CD14-positive monocyte (primary cell): ENCODE measurements around the gene PLCD3. TPM values are rescaled to one million over a fixed set of nuclear protein-coding genes. Genes with fewer than 3 reads are reported as not detected.

Experiments
- DNase-seq, 3 donors: peaks; one replicate each; pipeline ENCODE4 v3.0.0-alpha.2; 2011 to 2022
- H2AFZ ChIP-seq: 2 replicates; pipeline ENCODE4 v1.6.0; 2012; ENCODE audit warnings: mild to moderate bottlenecking, low read depth, low read length, inconsistent platforms; ENCODE audit not compliant: insufficient read depth, poor library complexity, severe bottlenecking
- H3K27ac ChIP-seq, 2 donors: 1 replicate in 1 of 2; 2 replicates in 1 of 2; pipeline ENCODE4 v1.5.1; 2012 to 2013; ENCODE audit warnings: low read length in 2 of 2, control low read depth in 1 of 2, inconsistent platforms in 1 of 2, low read depth in 1 of 2, mild to moderate bottlenecking in 1 of 2
- H3K27me3 ChIP-seq, 2 donors: one replicate each; pipeline versions ENCODE4 v1.6.0 to v1.6.1; 2011 to 2013; ENCODE audit warnings: low read length in 2 of 2; ENCODE audit not compliant: control insufficient read depth in 2 of 2, insufficient read depth in 2 of 2
- H3K36me3 ChIP-seq, 2 donors: replicated peaks in 1 of 2; 1 replicate in 1 of 2; 2 replicates in 1 of 2; pipeline versions ENCODE4 v1.5.1 to v1.6.1; 2012 to 2013; ENCODE audit warnings: low read length in 2 of 2, control low read depth in 1 of 2, inconsistent platforms in 1 of 2, mild to moderate bottlenecking in 1 of 2; ENCODE audit not compliant: insufficient read depth in 2 of 2, control insufficient read depth in 1 of 2
- H3K4me1 ChIP-seq, 2 donors: 1 replicate in 1 of 2; 2 replicates in 1 of 2; pipeline versions ENCODE4 v1.5.1 to v1.6.1; 2012 to 2013; ENCODE audit warnings: low read length in 2 of 2, control low read depth in 1 of 2, inconsistent platforms in 1 of 2, mild to moderate bottlenecking in 1 of 2, moderate library complexity in 1 of 2; ENCODE audit not compliant: insufficient read depth in 2 of 2, control insufficient read depth in 1 of 2
- H3K4me2 ChIP-seq: replicated peaks from 2 replicates; pipeline ENCODE3; 2012; ENCODE audit warnings: low read length, moderate library complexity, mild to moderate bottlenecking; ENCODE audit not compliant: poor library complexity, severe bottlenecking; ENCODE audit errors: extremely low read depth
- H3K4me3 ChIP-seq, 3 experiments: fragments of 200-600 bp in 1 of 3; sonication (generic) in 1 of 3; replicated peaks in 1 of 3; 1 replicate in 2 of 3; 2 replicates in 1 of 3; pipeline ENCODE4 v1.5.1; 2011 to 2013; ENCODE audit warnings: low read length in 3 of 3, mild to moderate bottlenecking in 3 of 3, control low read depth in 2 of 3, low read depth in 2 of 3, inconsistent platforms in 1 of 3, moderate library complexity in 1 of 3
- H3K79me2 ChIP-seq: 2 replicates; pipeline ENCODE4 v1.6.0; 2012; ENCODE audit warnings: mild to moderate bottlenecking, control low read depth, inconsistent platforms, low read length, moderate library complexity; ENCODE audit not compliant: insufficient read depth
- H3K9ac ChIP-seq: 2 replicates; pipeline ENCODE4 v1.6.0; 2017; ENCODE audit warnings: low read length, mild to moderate bottlenecking; ENCODE audit not compliant: insufficient read depth, poor library complexity, severe bottlenecking
- H3K9me3 ChIP-seq, 2 donors: replicated peaks in 1 of 2; 1 replicate in 1 of 2; 2 replicates in 1 of 2; pipeline versions ENCODE4 v1.5.1 to v1.6.1; 2012 to 2013; ENCODE audit warnings: low read length in 2 of 2, control low read depth in 1 of 2; ENCODE audit not compliant: control insufficient read depth in 1 of 2, insufficient read depth in 1 of 2
- H4K20me1 ChIP-seq: 2 replicates; pipeline ENCODE4 v1.6.0; 2012; ENCODE audit warnings: mild to moderate bottlenecking, low read length, control low read depth, moderate library complexity; ENCODE audit not compliant: insufficient read depth
- H3K27ac Mint-ChIP-seq, 7 donors: one replicate each; pipeline ENCODE4 v1.8.0; 2020; ENCODE audit warnings: mild to moderate bottlenecking in 7 of 7, mixed read lengths in 7 of 7, moderate library complexity in 6 of 7, inconsistent platforms in 2 of 7
- H3K27me3 Mint-ChIP-seq, 3 donors: one replicate each; pipeline ENCODE4 v1.8.0; 2021 to 2022; ENCODE audit warnings: low read depth in 3 of 3, mild to moderate bottlenecking in 3 of 3, mixed read lengths in 3 of 3, moderate library complexity in 3 of 3, inconsistent platforms in 1 of 3
- H3K36me3 Mint-ChIP-seq, 2 donors: one replicate each; pipeline ENCODE4 v1.8.0; 2020; ENCODE audit warnings: mixed read lengths in 2 of 2, inconsistent platforms in 1 of 2, mild to moderate bottlenecking in 1 of 2
- H3K4me1 Mint-ChIP-seq: one replicate; pipeline ENCODE4 v1.8.0; 2020; ENCODE audit warnings: mild to moderate bottlenecking, mixed read lengths
- H3K4me3 Mint-ChIP-seq, 2 donors: one replicate each; pipeline ENCODE4 v1.8.0; 2020; ENCODE audit warnings: mild to moderate bottlenecking in 2 of 2, mixed read lengths in 2 of 2, moderate library complexity in 1 of 2
- H3K9me3 Mint-ChIP-seq, 7 donors: one replicate each; pipeline ENCODE4 v1.8.0; 2020 to 2022; ENCODE audit warnings: mixed read lengths in 7 of 7, mild to moderate bottlenecking in 6 of 7, moderate library complexity in 6 of 7, inconsistent platforms in 2 of 7
- WGBS: methylation state at CpG from one replicate; pipeline ENCODE4 v1.1.5; 2013; ENCODE audit warnings: missing lambda C conversion rate; ENCODE audit not compliant: insufficient coverage; 5-methylcytosine and 5-hydroxymethylcytosine counted together
- intact Hi-C, 2 donors: fragments of 100-400 bp; cut with micrococcal nuclease; formaldehyde crosslinking; loops; one replicate each; pipeline versions ENCODE4 v1.15.0 to v1.15.1; 2023
- polyA plus RNA-seq, 3 donors: library from polyadenylated mRNA; depleted of rRNA in 1 of 3; unstranded in 2 of 3; stranded (reverse) in 1 of 3; fragments of 300-500 nt in 2 of 3; fragments of >200 nt in 1 of 3; fragmentation: Illumina TruSeq in 2 of 3; gene quantifications; 1 replicate in 2 of 3; 2 replicates in 1 of 3; pipeline ENCODE4 v1.2.3, GENCODE V29; 2012 to 2021
- TF ChIP-seq, protein P1 (sequence below): fragments of 200-600 bp; IDR thresholded peaks from one replicate; pipeline ENCODE4 v1.8.0; 2022; ENCODE audit warnings: antibody characterized with exemption, mild to moderate bottlenecking

Gene PLCD3
- polyA plus RNA-seq, 3 donors = 0.97 to 25.8 (median 2.5) TPM

DNA sequence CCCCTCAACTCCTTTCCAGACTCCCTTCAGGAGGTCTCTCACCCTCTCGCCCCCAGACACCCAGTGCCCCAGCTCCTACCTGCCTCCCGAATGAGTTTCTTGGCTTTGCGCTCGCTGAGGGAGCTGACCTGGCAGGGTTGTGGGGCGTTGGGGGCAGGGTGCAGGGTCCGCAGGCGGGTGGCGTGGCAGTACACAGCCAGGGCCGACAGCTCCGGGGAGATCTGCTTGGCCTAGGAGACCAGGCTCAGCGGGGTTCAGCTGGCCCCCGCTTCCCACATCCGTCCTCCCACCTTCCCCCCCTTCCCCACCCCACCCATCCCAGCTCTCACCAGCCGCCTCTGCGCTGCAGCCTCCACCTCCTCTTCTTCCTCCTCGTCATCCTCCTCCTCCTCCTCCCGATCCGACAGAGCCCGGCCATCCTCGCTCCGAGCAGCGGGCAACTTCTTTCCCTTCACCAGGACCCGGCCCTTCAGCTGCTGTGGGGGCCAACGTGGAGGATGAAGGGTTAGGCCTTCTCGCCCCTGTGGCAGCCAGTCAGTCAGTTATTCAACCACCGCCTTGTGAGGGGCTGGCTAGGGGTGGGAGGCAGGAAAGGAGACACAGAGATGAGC, 17.2 kb downstream of the PLCD3 start:
- 95% methylated on average over 17 of the region's 26 CpGs for WGBS
- no peak overlapping the region for H3K4me2 ChIP-seq
- H3K79me2 ChIP-seq = no peaks in the 10 kb centered on the region
- H3K27me3 ChIP-seq = peaks cover 0 to 4% of the 10 kb centered on the region in 2 donors
- no peaks in the 10 kb centered on the region for H3K36me3 ChIP-seq
- H3K9ac ChIP-seq = no peak overlapping the region
- H3K27ac Mint-ChIP-seq = no peak overlapping the region
- H3K27ac ChIP-seq = no peak overlapping the region
- no peak overlapping the region for H3K4me3 Mint-ChIP-seq
- no peaks in the 10 kb centered on the region for H3K9me3 ChIP-seq
- H2AFZ ChIP-seq = no peak overlapping the region
- H4K20me1 ChIP-seq = no peaks in the 10 kb centered on the region
- H3K4me3 ChIP-seq = no peak overlapping the region
- peaks cover 0 to 1% (median 0%) of the 10 kb centered on the region in 7 donors for H3K9me3 Mint-ChIP-seq
- H3K4me1 ChIP-seq = no peaks in the 10 kb centered on the region
- peaks cover 8 to 15% (median 10%) of the 10 kb centered on the region in 3 donors for H3K27me3 Mint-ChIP-seq
- intact Hi-C loops = no loop called here
- H3K36me3 Mint-ChIP-seq = peaks cover 0 to 2% of the 10 kb centered on the region in 2 donors
- TF ChIP-seq, protein P1, sequence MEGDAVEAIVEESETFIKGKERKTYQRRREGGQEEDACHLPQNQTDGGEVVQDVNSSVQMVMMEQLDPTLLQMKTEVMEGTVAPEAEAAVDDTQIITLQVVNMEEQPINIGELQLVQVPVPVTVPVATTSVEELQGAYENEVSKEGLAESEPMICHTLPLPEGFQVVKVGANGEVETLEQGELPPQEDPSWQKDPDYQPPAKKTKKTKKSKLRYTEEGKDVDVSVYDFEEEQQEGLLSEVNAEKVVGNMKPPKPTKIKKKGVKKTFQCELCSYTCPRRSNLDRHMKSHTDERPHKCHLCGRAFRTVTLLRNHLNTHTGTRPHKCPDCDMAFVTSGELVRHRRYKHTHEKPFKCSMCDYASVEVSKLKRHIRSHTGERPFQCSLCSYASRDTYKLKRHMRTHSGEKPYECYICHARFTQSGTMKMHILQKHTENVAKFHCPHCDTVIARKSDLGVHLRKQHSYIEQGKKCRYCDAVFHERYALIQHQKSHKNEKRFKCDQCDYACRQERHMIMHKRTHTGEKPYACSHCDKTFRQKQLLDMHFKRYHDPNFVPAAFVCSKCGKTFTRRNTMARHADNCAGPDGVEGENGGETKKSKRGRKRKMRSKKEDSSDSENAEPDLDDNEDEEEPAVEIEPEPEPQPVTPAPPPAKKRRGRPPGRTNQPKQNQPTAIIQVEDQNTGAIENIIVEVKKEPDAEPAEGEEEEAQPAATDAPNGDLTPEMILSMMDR = no peak
- no peak for DNase-seq
- H3K4me1 Mint-ChIP-seq = no peaks in the 10 kb centered on the region

DNA sequence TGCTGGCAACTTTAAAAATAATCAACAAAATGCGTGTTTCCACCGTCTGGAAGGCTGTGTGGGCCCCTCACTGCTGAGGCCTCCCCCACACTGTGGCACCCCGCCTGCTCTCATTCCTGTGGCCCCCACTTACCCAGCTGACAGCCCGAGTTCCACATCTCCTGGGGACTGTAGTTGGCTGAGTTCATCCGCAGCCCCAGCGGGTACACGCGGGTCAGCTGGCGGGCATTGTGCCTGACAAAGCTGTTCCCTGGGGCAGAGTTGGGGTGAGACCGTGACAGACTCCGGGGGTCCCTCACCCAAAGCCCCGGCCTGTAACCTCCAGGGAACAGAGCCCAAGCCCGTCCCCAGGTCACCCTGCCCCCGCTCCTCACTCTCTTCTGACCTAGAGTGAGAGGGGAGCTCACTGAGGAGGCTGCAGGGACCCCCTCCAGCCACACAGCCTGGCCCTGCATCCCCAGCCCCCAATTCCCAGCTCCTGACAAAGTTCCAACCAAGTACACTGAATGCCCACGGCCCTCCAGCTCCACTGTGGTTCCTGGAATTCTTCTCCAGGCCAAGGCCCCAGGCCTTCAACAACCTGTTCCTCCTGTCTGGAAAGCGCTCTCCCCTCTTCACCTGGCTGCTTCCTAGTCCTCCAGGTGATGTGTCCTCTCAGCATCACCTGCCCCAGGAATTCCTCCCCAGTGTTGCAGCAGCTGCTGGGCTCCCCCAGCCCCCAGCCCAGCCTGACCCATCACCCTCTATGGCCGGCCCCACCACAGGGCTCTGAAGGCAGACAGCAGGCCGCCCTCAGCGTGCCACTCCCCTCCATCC, 18.0 kb downstream of the PLCD3 start:
- Histone ChIP-seq H2AFZ (no peak overlapping the region), H3K9me3 (no peaks in the 10 kb centered on the region), H3K4me2 (no peak overlapping the region), H4K20me1 (peaks cover 1% of the 10 kb centered on the region), H3K4me3 (no peak overlapping the region), H3K9ac (no peak overlapping the region), H3K27me3 (no peaks in the 10 kb centered on the region), H3K27ac (no peak overlapping the region), H3K36me3 (peaks cover 0 to under 1% of the 10 kb centered on the region in 2 donors), H3K79me2 (no peaks in the 10 kb centered on the region), H3K4me1 (no peaks in the 10 kb centered on the region)
- TF ChIP-seq, protein P1 = no peak
- Mint-ChIP-seq H3K27me3 (peaks cover 5 to 10% (median 9%) of the 10 kb centered on the region in 3 donors), H3K36me3 (no peaks in the 10 kb centered on the region), H3K4me3 (no peak overlapping the region), H3K27ac (peak overlapping the region in 1 of 7 donors; percentile 61), H3K4me1 (no peaks in the 10 kb centered on the region), H3K9me3 (peaks cover 0 to 1% (median 0%) of the 10 kb centered on the region in 7 donors)
- intact Hi-C loops = no loop called here
- no peak for DNase-seq
- 95% methylated on average over 14 of the region's 19 CpGs for WGBS
